GM21529 (cell line): Measurements from ENCODE around the gene PNCK.
"Not testable (repeated sequence)": the region's sequence is repeated elsewhere in the genome, so short reads cannot be mapped to it uniquely, and the experiment has no call there.

Source experiments
- ATAC-seq: cut with Tn5 transposase; IDR thresholded peaks from one replicate; pipeline ENCODE4 v1.9.1; 2021; ENCODE audit not compliant: unreplicated experiment

Gene PNCK

GRCh38 chrX:153673428-153674218, at the start of gene PNCK:
TSS of gene PNCK (minus strand) at chrX:153673813. CDS start at chrX:153673076, 737 bp downstream.
- no peak for ATAC-seq

GRCh38 chrX:153722704-153723350, 49.2 kb upstream of the PNCK start:
- no peak for ATAC-seq

GRCh38 chrX:153719701-153720100, 46.1 kb upstream of the PNCK start:
- ATAC-seq = no peak

GRCh38 chrX:153719238-153719637, 45.6 kb upstream of the PNCK start:
- ATAC-seq = no peak

- ATAC-seq = no peak
Observed at GRCh38 chrX:153717445-153717844, 43.8 kb upstream of the PNCK start.

GRCh38 chrX:153714256-153714655, 40.6 kb upstream of the PNCK start:
- ATAC-seq = no peak

- no peak for ATAC-seq
Observed at GRCh38 chrX:153709726-153710674, 36.4 kb upstream of the PNCK start.

- ATAC-seq = no peak
Observed at GRCh38 chrX:153708415-153708814, 34.8 kb upstream of the PNCK start.

- ATAC-seq = no peak
Observed at GRCh38 chrX:153707406-153707805, 33.8 kb upstream of the PNCK start.

- ATAC-seq = no peak
Observed at GRCh38 chrX:153706799-153707198, 33.2 kb upstream of the PNCK start.

GRCh38 chrX:153705403-153706060, 31.9 kb upstream of the PNCK start:
- not testable (repeated sequence) for ATAC-seq

- not testable (repeated sequence) for ATAC-seq
Observed at GRCh38 chrX:153704631-153705402, 31.2 kb upstream of the PNCK start.

- ATAC-seq = no peak
Observed at GRCh38 chrX:153704021-153704526, 30.5 kb upstream of the PNCK start.

- no peak for ATAC-seq
Observed at GRCh38 chrX:153703036-153703370, 29.4 kb upstream of the PNCK start.

GRCh38 chrX:153702336-153703035, 28.9 kb upstream of the PNCK start:
- ATAC-seq = no peak

GRCh38 chrX:153701706-153702105, 28.1 kb upstream of the PNCK start:
- no peak for ATAC-seq

GRCh38 chrX:153700967-153701366, 27.4 kb upstream of the PNCK start:
- no peak for ATAC-seq

GRCh38 chrX:153700376-153700945, 26.8 kb upstream of the PNCK start:
- no peak for ATAC-seq

- ATAC-seq = not testable (repeated sequence)
Observed at GRCh38 chrX:153699784-153700371, 26.3 kb upstream of the PNCK start.
